ENCODE data around the gene CD79B. TPM values are rescaled to one million over a fixed set of nuclear protein-coding genes. Genes with fewer than 3 reads are reported as not detected.

The CD79B gene
- total RNA-seq, 2 experiments from 2014 or later = 21.7 to 22.5 TPM

DNA sequence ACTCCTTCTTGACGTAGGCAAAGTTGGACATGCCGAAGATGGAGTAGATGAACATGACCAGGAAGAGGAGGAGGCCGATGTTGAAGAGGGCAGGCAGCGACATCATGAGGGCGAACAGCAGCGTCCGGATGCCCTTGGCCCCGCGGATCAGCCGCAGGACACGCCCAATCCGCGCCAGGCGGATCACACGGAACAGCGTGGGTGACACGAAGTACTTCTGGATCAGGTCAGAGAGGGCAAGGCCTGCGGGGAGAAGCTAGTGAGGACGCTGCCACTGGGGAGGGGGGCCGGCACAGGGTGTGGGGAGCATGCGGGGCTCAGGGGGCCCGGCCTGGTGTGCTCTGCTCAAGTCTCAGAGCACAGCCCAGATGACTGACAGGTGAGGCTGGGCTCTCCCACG, 9.6 kb upstream of the CD79B start:
- Mint-ChIP-seq H3K27me3 (ENCODE audit: low read depth) (peaks cover 40% of the 10 kb centered on the region), H3K4me1 (ENCODE audit: low read depth) (peaks cover 24% of the 10 kb centered on the region), H3K27ac (no peak overlapping the region), H3K36me3 (ENCODE audit: low read depth) (no peaks in the 10 kb centered on the region), H3K9me3 (ENCODE audit: insufficient read depth) (no peaks in the 10 kb centered on the region), H3K4me3 (no peak overlapping the region)
- ChIA-PET POLR2A (interaction anchor here (0.6 kb wide), 1 partner anchor 17 kb away, joined by 4 read pairs; no protein-coding TSS in a partner anchor), CTCF (interaction anchor here (2.5 kb wide), 1 partner anchor 23 kb away, joined by 8 read pairs; the partner anchor contains the start of gene GH1)
- ATAC-seq = no peak
- DNase-seq = no peak

DNA sequence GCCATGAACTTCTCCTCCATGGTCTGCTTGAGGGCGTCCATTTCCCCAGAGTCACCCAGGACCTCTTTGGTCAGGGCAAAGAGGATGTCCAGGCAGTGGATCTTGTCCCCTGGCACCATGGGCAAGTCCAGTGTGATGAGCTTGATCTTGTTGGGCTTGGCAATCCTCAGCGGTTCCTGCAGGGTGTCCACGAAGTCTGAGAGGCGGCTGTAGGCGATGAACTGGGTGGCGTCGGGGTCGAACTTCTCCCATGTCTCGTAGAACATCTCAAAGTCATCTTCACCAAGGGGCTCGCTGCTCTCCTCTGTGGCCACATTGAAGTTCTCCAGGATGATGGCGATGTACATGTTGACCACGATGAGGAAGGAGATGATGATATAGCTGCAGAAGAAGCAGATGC, 9.0 kb upstream of the CD79B start:
- no peaks in the 10 kb centered on the region for H3K36me3 Mint-ChIP-seq (ENCODE audit: low read depth)
- DNase-seq (no peak), ATAC-seq (no peak)
- H3K27me3 Mint-ChIP-seq (ENCODE audit: low read depth) = peaks cover 40% of the 10 kb centered on the region
- H3K4me1 Mint-ChIP-seq (ENCODE audit: low read depth) = peaks cover 18% of the 10 kb centered on the region
- H3K9me3 Mint-ChIP-seq (ENCODE audit: insufficient read depth) = no peaks in the 10 kb centered on the region
- H3K27ac Mint-ChIP-seq = no peak overlapping the region
- POLR2A ChIA-PET = no interaction called here
- CTCF ChIA-PET = interaction anchor here (0.8 to 2.5 kb wide), 3 partner anchors 9 to 22 kb away, joined by 3 to 8 read pairs (median 3); partner anchors contain the start of genes CD79B and GH1
- H3K4me3 Mint-ChIP-seq = no peak overlapping the region

DNA sequence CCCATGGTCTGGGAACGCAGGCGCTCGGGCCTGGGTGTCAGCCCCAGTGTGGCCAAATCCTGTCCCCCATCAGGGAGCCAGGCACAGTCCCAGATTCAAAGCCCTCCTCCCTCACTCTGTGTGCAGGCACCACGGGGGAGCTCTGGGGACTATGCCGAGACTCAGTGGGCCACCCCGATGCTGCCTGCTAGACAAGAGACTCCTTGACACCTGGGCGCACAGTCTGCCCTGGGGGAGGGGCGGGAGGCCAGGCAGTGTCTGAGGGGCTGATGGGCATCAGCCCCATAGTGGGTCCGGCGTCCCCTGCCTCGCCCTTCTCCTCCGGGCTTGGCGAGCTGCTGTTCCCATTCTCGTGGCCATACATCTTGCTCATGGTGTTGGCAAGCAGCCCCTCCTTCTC, 8.5 kb upstream of the CD79B start:
- no peaks in the 10 kb centered on the region for H3K9me3 Mint-ChIP-seq (ENCODE audit: insufficient read depth)
- no peaks in the 10 kb centered on the region for H3K36me3 Mint-ChIP-seq (ENCODE audit: low read depth)
- peaks cover 12% of the 10 kb centered on the region for H3K4me1 Mint-ChIP-seq (ENCODE audit: low read depth)
- peaks cover 43% of the 10 kb centered on the region for H3K27me3 Mint-ChIP-seq (ENCODE audit: low read depth)
- ChIA-PET CTCF (interaction anchor here (0.8 to 1.5 kb wide), 3 partner anchors 8 to 21 kb away, joined by 3 to 5 read pairs (median 3); partner anchors contain the start of gene CD79B), POLR2A (interaction anchor here (1.0 kb wide), 1 partner anchor 9 kb away, joined by 3 read pairs; the partner anchor contains the start of gene CD79B)
- H3K4me3 Mint-ChIP-seq = no peak overlapping the region
- no peak for DNase-seq
- no peak for ATAC-seq
- H3K27ac Mint-ChIP-seq = no peak overlapping the region

DNA sequence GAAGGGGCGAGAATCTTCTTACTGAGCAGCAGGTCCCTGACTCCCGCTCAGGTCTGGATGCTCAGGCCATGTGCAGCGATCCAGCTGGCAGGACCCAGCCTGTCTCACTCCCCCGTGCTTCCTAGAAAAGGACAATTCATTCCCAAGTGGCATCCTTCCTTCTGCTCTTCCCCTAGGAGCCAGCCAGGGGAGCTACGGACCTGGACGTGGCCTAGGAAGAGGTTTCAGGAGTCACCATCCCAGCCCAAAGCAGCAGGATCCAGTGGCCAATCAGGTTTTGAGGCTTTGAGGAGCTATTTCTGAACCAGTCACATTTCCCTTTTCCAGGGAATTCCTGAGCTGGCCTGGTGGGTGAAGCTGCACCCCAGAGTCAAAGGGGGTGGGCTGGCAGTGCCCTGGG, 7.8 kb upstream of the CD79B start:
- Mint-ChIP-seq H3K4me3 (no peak overlapping the region), H3K27me3 (ENCODE audit: low read depth) (peaks cover 42% of the 10 kb centered on the region), H3K36me3 (ENCODE audit: low read depth) (no peaks in the 10 kb centered on the region), H3K27ac (no peak overlapping the region), H3K4me1 (ENCODE audit: low read depth) (peaks cover 5% of the 10 kb centered on the region), H3K9me3 (ENCODE audit: insufficient read depth) (no peaks in the 10 kb centered on the region)
- ATAC-seq = no peak
- no peak for DNase-seq
- CTCF ChIA-PET = interaction anchor here (1.0 to 1.5 kb wide), 3 partner anchors 10 to 20 kb away, joined by 3 to 5 read pairs (median 3); no protein-coding TSS in a partner anchor
- POLR2A ChIA-PET = interaction anchor here (1.0 kb wide), 1 partner anchor 8 kb away, joined by 3 read pairs; the partner anchor contains the start of gene CD79B

DNA sequence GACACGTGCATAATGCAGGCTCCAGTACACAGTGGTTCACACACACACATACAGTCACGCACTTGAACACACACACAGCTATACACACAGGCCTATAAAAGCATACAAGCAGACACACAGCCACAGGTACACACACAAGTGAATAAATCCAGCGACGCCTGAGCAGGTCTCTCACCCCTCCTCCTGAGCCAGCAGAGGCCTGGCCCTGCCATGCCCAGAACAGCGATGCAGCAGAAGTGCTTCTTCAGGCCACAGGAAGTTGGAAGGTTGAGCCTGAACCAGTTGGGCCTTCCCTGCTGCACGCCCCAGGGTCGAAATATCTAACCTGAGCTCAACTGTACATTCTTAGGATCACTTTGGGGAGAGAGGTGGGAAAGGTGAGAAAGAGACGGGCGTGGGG, 7.3 kb upstream of the CD79B start:
- ChIA-PET CTCF (interaction anchor here (1.0 to 1.2 kb wide), 2 partner anchors 10 to 20 kb away, joined by 3 to 5 read pairs; no protein-coding TSS in a partner anchor), POLR2A (interaction anchor here (1.0 kb wide), 1 partner anchor 7 kb away, joined by 3 read pairs; the partner anchor contains the start of gene CD79B)
- Mint-ChIP-seq H3K27ac (no peak overlapping the region), H3K4me3 (no peak overlapping the region), H3K4me1 (ENCODE audit: low read depth) (peaks cover 4% of the 10 kb centered on the region), H3K27me3 (ENCODE audit: low read depth) (peaks cover 42% of the 10 kb centered on the region), H3K9me3 (ENCODE audit: insufficient read depth) (no peaks in the 10 kb centered on the region), H3K36me3 (ENCODE audit: low read depth) (no peaks in the 10 kb centered on the region)
- DNase-seq = no peak
- no peak for ATAC-seq

DNA sequence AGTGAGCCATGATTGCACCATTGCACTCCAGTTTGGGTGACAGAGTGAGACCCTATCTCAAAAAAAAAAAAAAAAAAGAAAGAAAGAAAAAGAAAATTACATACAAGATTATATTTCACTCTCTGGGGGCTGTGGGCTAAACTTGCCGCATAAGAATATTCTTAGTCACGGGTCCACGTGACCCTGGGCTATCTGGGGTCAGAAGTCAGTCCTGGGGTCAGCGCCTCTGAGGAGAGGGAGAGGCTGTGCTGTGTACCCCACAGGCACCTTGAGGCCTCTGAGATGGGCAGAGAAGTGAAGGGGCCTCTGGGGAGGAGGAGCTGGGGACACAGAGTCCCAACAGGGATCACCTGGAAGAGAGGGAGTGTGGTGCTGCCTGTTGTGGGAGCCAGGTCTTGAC, 5.8 kb upstream of the CD79B start:
- ChIA-PET CTCF (interaction anchor here (0.7 to 1.2 kb wide), 2 partner anchors 9 to 18 kb away, joined by 4 to 5 read pairs; no protein-coding TSS in a partner anchor), POLR2A (no interaction called here)
- Mint-ChIP-seq H3K27ac (no peak overlapping the region), H3K27me3 (ENCODE audit: low read depth) (peaks cover 37% of the 10 kb centered on the region), H3K9me3 (ENCODE audit: insufficient read depth) (no peaks in the 10 kb centered on the region), H3K4me3 (no peak overlapping the region), H3K4me1 (ENCODE audit: low read depth) (peaks cover 7% of the 10 kb centered on the region), H3K36me3 (ENCODE audit: low read depth) (no peaks in the 10 kb centered on the region)
- DNase-seq = no peak
- ATAC-seq = no peak

DNA sequence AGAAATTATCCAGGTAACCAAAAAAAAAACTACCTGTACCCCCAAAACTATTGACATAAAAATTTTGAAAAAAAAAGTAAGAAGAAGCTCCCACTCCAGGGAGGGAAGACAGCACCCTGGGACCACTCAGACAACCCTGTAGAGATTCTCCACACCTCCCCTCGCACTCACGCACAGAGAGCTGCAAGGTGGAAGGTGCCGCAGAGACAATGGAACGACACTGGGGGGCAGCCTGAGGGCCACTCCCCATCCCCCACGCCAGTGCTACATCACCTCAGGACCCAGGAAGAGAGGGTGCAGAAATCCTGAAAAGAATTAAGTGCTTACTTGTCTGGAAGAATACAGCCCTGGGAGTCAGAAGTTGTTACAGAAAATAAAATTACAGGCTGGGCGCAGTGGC, 5.2 kb upstream of the CD79B start:
- no peak for DNase-seq
- POLR2A ChIA-PET = no interaction called here
- Mint-ChIP-seq H3K36me3 (ENCODE audit: low read depth) (no peaks in the 10 kb centered on the region), H3K9me3 (ENCODE audit: insufficient read depth) (no peaks in the 10 kb centered on the region), H3K4me3 (no peak overlapping the region), H3K27ac (no peak overlapping the region), H3K4me1 (ENCODE audit: low read depth) (peaks cover 13% of the 10 kb centered on the region), H3K27me3 (ENCODE audit: low read depth) (peaks cover 31% of the 10 kb centered on the region)
- CTCF ChIA-PET = no interaction called here
- ATAC-seq = no peak

DNA sequence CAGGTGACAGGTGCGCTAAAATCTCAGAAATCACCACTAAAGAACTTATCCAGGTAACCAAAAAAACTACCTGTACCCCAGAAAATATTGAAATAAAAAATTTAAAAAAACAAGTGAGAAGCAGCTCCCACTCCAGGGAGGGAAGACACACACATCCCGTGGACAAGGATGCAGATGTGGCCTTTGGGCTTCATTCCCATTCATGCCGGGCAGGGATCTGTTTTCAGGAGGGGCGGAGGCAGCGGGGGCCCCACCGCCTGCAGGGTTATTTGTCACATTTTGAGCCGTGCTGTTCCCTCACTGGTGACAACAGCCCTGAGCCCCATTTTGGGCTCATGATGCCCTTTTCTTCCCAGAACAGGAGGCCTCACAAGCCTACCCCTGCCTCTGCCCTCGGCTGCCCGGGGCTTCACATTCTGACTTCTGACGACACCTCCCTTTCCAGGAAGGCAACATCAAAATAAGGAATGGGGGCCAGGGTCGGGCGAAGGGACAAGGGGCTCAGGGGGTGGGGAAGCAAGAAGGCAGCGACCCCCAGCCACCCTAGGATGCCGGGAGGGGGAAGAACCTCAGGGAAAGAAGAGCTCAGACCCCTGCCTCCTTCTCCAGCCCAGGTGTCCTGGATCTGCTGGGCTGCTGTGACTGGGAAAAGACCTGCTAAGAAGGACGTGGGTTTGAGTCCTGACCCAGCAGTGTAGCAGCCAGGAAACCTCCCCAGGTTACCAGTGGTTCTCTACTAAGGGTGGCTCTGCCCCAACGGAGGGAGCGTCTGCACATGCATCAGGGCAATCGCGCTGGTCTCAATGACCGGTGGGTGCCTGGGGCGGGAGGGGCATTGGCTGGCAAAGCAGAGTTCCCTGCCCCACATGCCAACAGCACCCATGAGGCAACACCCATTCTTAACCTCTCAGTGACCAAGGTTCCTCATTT, 2.3 kb upstream of the CD79B start:
- no peaks in the 10 kb centered on the region for H3K9me3 Mint-ChIP-seq (ENCODE audit: insufficient read depth)
- ATAC-seq (no peak), DNase-seq (no peak)
- H3K27ac Mint-ChIP-seq = no peak overlapping the region
- no peak overlapping the region for H3K4me3 Mint-ChIP-seq
- POLR2A ChIA-PET = interaction anchor here (0.6 to 2.9 kb wide), 3 partner anchors 12 to 99 kb away, joined by 3 to 12 read pairs (median 3); partner anchors contain the start of gene ICAM2
- H3K36me3 Mint-ChIP-seq (ENCODE audit: low read depth) = peaks cover 3% of the 10 kb centered on the region
- H3K27me3 Mint-ChIP-seq (ENCODE audit: low read depth) = peaks cover 20% of the 10 kb centered on the region
- peaks cover 33% of the 10 kb centered on the region for H3K4me1 Mint-ChIP-seq (ENCODE audit: low read depth)
- CTCF ChIA-PET = interaction anchor here (1.3 to 8.8 kb wide), 2 partner anchors 12 to 95 kb away, joined by 5 to 59 read pairs; no protein-coding TSS in a partner anchor

DNA sequence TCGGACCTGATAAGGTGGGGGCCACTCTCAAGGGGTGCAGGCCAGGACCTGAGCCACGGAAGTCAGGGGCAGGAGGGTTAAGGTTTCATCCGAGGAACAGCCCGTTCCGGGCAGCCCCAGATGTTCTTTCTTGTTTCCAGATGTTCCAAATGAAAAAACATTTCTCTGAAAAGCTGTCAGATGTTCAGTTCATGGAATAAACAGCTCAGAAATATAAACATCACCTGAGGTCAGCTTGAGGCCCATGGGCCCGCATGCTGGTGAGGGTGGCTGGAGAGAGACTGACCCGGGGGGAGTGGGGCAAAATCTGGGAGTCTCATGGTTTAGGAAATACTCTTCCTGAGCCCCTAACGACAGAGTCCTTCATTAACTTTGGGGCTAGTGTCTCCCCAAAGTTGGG, 1.5 kb upstream of the CD79B start:
- Mint-ChIP-seq H3K27ac (no peak overlapping the region), H3K27me3 (ENCODE audit: low read depth) (peaks cover 14% of the 10 kb centered on the region), H3K4me1 (ENCODE audit: low read depth) (peaks cover 29% of the 10 kb centered on the region), H3K9me3 (ENCODE audit: insufficient read depth) (no peaks in the 10 kb centered on the region), H3K36me3 (ENCODE audit: low read depth) (peaks cover 6% of the 10 kb centered on the region), H3K4me3 (no peak overlapping the region)
- POLR2A ChIA-PET = interaction anchor here (2.9 kb wide), 1 partner anchor 13 kb away, joined by 12 read pairs; no protein-coding TSS in a partner anchor
- CTCF ChIA-PET = interaction anchor here (3.3 to 8.8 kb wide), 3 partner anchors 13 to 92 kb away, joined by 23 to 59 read pairs (median 30); partner anchors contain the start of gene GH1
- DNase-seq (no peak), ATAC-seq (no peak)

DNA sequence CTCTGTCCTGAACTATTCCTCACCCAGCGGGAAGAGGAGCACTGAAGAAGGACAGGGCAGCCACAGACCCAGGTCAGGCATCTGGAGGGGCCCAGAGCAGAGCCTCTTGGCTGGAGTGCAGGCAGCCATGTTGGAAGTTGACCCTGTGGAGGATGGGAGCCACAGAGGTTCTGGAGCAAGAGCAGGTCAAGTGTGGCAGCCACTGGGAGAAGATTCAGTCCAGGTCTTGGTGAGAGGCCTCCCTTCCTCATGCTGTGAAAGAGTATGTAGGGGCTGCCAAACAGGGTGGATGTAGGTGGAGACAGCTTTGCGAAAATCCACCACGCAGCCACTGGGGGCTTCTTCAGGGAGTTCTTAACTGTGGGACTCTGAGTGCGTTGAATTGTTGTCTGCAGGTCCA, 590 bp upstream of the CD79B start:
- Mint-ChIP-seq H3K27me3 (ENCODE audit: low read depth) (peaks cover 14% of the 10 kb centered on the region), H3K9me3 (ENCODE audit: insufficient read depth) (no peaks in the 10 kb centered on the region), H3K4me3 (peak overlapping the region; percentile 93), H3K4me1 (ENCODE audit: low read depth) (peaks cover 29% of the 10 kb centered on the region), H3K27ac (peak overlapping the region; percentile 39), H3K36me3 (ENCODE audit: low read depth) (peaks cover 6% of the 10 kb centered on the region)
- ATAC-seq = no peak
- POLR2A ChIA-PET = interaction anchor here (0.7 to 2.9 kb wide), 2 partner anchors 11 to 14 kb away, joined by 3 to 12 read pairs; no protein-coding TSS in a partner anchor
- no peak for DNase-seq
- CTCF ChIA-PET = interaction anchor here (0.9 to 8.8 kb wide), 12 partner anchors 8 to 201 kb away, joined by 3 to 59 read pairs (median 6); partner anchors contain the start of genes GH1 and GH2

DNA sequence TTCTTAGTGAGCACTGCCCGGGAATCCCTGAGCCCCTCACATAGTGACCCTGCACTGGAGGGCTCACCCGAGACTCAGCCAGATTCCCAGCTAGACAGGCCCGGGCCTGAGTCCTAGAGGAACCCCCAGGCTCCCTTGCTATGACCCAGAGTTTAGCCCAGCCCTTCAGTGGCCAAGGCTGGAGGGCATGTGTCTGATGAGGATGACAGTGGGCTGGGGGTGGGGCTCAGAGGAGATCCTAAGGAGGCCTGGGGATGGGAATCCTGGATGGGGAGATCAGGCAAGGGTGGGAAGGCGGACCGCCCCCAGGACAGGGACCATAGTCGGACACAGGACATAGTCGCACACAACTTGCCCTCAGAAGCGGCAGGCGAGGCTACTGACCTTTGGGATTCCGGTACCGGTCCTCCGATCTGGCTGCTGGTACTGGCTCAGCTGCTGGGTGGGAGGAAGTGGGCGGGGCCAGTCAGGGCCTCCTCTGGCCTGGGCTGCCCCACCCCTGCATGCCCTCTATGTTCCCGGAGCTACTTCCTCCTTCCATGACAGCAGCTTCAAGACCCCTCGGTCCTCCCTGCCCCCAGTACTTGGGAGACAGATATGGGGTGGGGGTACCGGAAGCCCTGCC, 1.1 kb downstream of the CD79B start:
- peaks cover 6% of the 10 kb centered on the region for H3K36me3 Mint-ChIP-seq (ENCODE audit: low read depth)
- H3K4me3 Mint-ChIP-seq = peak overlapping the region; percentile 93
- ChIA-PET CTCF (interaction anchor here (1.1 to 8.8 kb wide), 10 partner anchors 12 to 203 kb away, joined by 3 to 59 read pairs (median 13); partner anchors contain the start of gene GH1), POLR2A (no interaction called here)
- peak; percentile 80 for ATAC-seq
- H3K27ac Mint-ChIP-seq = peak overlapping the region; percentile 82
- peaks cover 29% of the 10 kb centered on the region for H3K4me1 Mint-ChIP-seq (ENCODE audit: low read depth)
- peak; percentile 75 for DNase-seq
- H3K9me3 Mint-ChIP-seq (ENCODE audit: insufficient read depth) = no peaks in the 10 kb centered on the region
- H3K27me3 Mint-ChIP-seq (ENCODE audit: low read depth) = peaks cover 10% of the 10 kb centered on the region

Data from activated CD8-positive, alpha-beta T cell treated with anti-CD3 and anti-CD28 coated beads, Interleukin-2, amount 10 ng/mL, durations not matched to agents 7 days and 5 days (primary cell).